Heart right ventricle (tissue), 12 donors: ENCODE measurements around the gene RASA4. TPM values are rescaled to one million over a fixed set of nuclear protein-coding genes. Genes with fewer than 3 reads are reported as not detected.

ENCODE experiments used
- polyA plus RNA-seq, 2 donors: library from polyadenylated mRNA; stranded (reverse); fragments of 200-250 nt; gene quantifications; one replicate each; pipeline ENCODE4 v1.2.3, GENCODE V29; 2013
- total RNA-seq, 10 donors: library from RNA; stranded (reverse); fragmentation: NEBNext Ultra II Directional in 3 of 10; extraction: Animal tissue kit (Norgen Biotek cat#: 25700) in 3 of 10; gene quantifications; one replicate each; pipeline versions ENCODE4 v1.2.1 to v1.2.4, GENCODE V29; 2021 to 2023
- donor health status: ischemic (EF 13 %, LVEDD 7.1; RV severe dilation, severe dysfunction).
- donor health status: healthy with polysubstance abuse.
- donor health status: DM: no; HTN: yes; CAD: no.
- donor health status: DM: no; HTN: no; CAD: no.
- donor health status: ischemic (EF 25% LVEDD 6.9; RV normal size, moderate dysfunction).
- donor health status: ischemic (EF 25% LVEDD 5.7; RV mildly dilated, moderate dysfunction).
- donor health status: healthy.
- donor health status: nonischemic (EF 11% LVEDD 7.7; RV severe dilation, severe dysfunction).
- donor health status: DM: yes; HTN: yes; CAD: no.
- donor health status: PGD.
- donor health status: ischemic (EF 29% LVEDD 5.4; RV normal size, mild dysfunction).
- donor health status: nonischemic (EF 23%, LVEDD 6.1; RV moderate dilation, normal function).

RASA4 gene
- total and polyA plus RNA-seq, 12 donors = 8.3 to 76.1 (median 12.4) TPM

Other genes starting within 250 kb of the RASA4 start
- 10 to 100 TPM in 9 of 10 donors, 1 to 10 TPM in 1; 7.1 to 14.7 (median 11.3) TPM for gene PRKRIP1, start 220.4 kb downstream of the RASA4 start, total RNA-seq
- gene PRKRIP1, start 220.4 kb downstream of the RASA4 start, polyA plus RNA-seq = 10 to 100 TPM; 14.8 to 28.2 TPM
- 10 to 100 TPM in 1 of 10 donors, 1 to 10 TPM in 9; 1.7 to 11.6 (median 3.7) TPM for gene ORAI2, start 183.2 kb downstream of the RASA4 start, total RNA-seq
- 1 to 10 TPM; 2.0 to 5.8 TPM for gene ORAI2, start 183.2 kb downstream of the RASA4 start, polyA plus RNA-seq
- gene ALKBH4, start 151.9 kb downstream of the RASA4 start, total RNA-seq = 1 to 10 TPM; 4.4 to 8.6 (median 6.2) TPM
- gene ALKBH4, start 151.9 kb downstream of the RASA4 start, polyA plus RNA-seq = 1 to 10 TPM; 7.9 TPM
- 10 to 100 TPM in 4 of 10 donors, 1 to 10 TPM in 6; 8.1 to 12.2 (median 9.5) TPM for gene LRWD1, start 151.8 kb downstream of the RASA4 start, total RNA-seq
- 10 to 100 TPM in 1 of 2 donors, 1 to 10 TPM in 1; 6.5 to 21.3 TPM for gene LRWD1, start 151.8 kb downstream of the RASA4 start, polyA plus RNA-seq
- gene POLR2J, start 137.8 kb downstream of the RASA4 start, total RNA-seq = 10 to 100 TPM; 40.1 to 74.1 (median 52.7) TPM
- gene POLR2J, start 137.8 kb downstream of the RASA4 start, polyA plus RNA-seq = 100 to 1,000 TPM; 127 to 228 TPM
- gene RASA4B, start 99.0 kb downstream of the RASA4 start, total RNA-seq = 10 to 100 TPM in 2 of 10 donors, 1 to 10 TPM in 8; 1.3 to 23.9 (median 4.2) TPM
- 1 to 10 TPM; 3.2 to 6.9 TPM for gene RASA4B, start 99.0 kb downstream of the RASA4 start, polyA plus RNA-seq
- 10 to 100 TPM in 1 of 10 donors, 1 to 10 TPM in 9; 1.5 to 16.7 (median 6.3) TPM for gene UPK3BL2, start 73.1 kb downstream of the RASA4 start, total RNA-seq
- gene UPK3BL2, start 73.1 kb downstream of the RASA4 start, polyA plus RNA-seq = 10 to 100 TPM in 1 of 2 donors, 1 to 10 TPM in 1; 4.6 to 13.9 TPM
- under 1 TPM in 1 of 10 donors, not detected in 9; 0.31 TPM for gene SPDYE2, start 65.5 kb downstream of the RASA4 start, total RNA-seq
- under 1 TPM in 1 of 2 donors, not detected in 1; 0.51 TPM for gene SPDYE2, start 65.5 kb downstream of the RASA4 start, polyA plus RNA-seq
- 10 to 100 TPM in 6 of 10 donors, 1 to 10 TPM in 4; 6.7 to 19.3 (median 12.1) TPM for gene POLR2J3, start 44.2 kb downstream of the RASA4 start, total RNA-seq
- 100 to 1,000 TPM in 1 of 2 donors, 10 to 100 TPM in 1; 20.7 to 102 TPM for gene POLR2J3, start 44.2 kb downstream of the RASA4 start, polyA plus RNA-seq
- 10 to 100 TPM in 6 of 10 donors, 1 to 10 TPM in 4; 2.0 to 14.3 (median 10.7) TPM for gene UPK3BL1, start 26.0 kb upstream of the RASA4 start, total RNA-seq
- 10 to 100 TPM; 10.3 to 82.8 TPM for gene UPK3BL1, start 26.0 kb upstream of the RASA4 start, polyA plus RNA-seq
- gene SPDYE2B, start 33.6 kb upstream of the RASA4 start, total RNA-seq = not detected
- gene SPDYE2B, start 33.6 kb upstream of the RASA4 start, polyA plus RNA-seq = not detected
- 1 to 10 TPM; 2.2 to 4.3 (median 3.3) TPM for gene POLR2J2, start 54.9 kb upstream of the RASA4 start, total RNA-seq
- gene POLR2J2, start 54.9 kb upstream of the RASA4 start, polyA plus RNA-seq = 1 to 10 TPM in 1 of 2 donors, under 1 TPM in 1; 0.43 to 8.6 TPM
- 10 to 100 TPM in 2 of 10 donors, 1 to 10 TPM in 8; 4.8 to 12.4 (median 8.5) TPM for gene FAM185A, start 132.2 kb upstream of the RASA4 start, total RNA-seq
- 1 to 10 TPM; 3.7 to 4.6 TPM for gene FAM185A, start 132.2 kb upstream of the RASA4 start, polyA plus RNA-seq